Testis (tissue), 3 donors: ENCODE results near the gene S100A9. TPM values are rescaled to one million over a fixed set of nuclear protein-coding genes. Genes with fewer than 3 reads are reported as not detected.

Experiments
- DNase-seq: peaks from one replicate; pipeline ENCODE4 v3.0.0-alpha.2; 2019
- H3K27ac ChIP-seq, 2 donors: fragments of 200-600 bp; sonication (generic); one replicate each; pipeline ENCODE4 v1.5.1; 2019
- H3K27me3 ChIP-seq: fragments of 200-600 bp; sonication (generic); one replicate; pipeline ENCODE4 v1.5.1; 2019
- H3K36me3 ChIP-seq: fragments of 200-600 bp; sonication (generic); one replicate; pipeline ENCODE4 v1.5.1; 2017; ENCODE audit warnings: low read depth; ENCODE audit errors: missing control alignments
- H3K4me1 ChIP-seq: fragments of 200-600 bp; sonication (generic); one replicate; pipeline ENCODE4 v1.5.1; 2019
- H3K4me3 ChIP-seq, 2 donors: fragments of 200-600 bp; sonication (generic); one replicate each; pipeline ENCODE4 v1.5.1; 2017 to 2019
- H3K9me3 ChIP-seq: fragments of 200-600 bp; sonication (generic); one replicate; pipeline ENCODE4 v1.5.1; 2017
- CTCF ChIP-seq, 3 experiments: fragments of 450-650 bp in 2 of 3; fragments of 200-600 bp in 1 of 3; sonication (generic) in 1 of 3; IDR thresholded peaks; one replicate each; pipeline ENCODE4 v1.5.1; 2016 to 2019; ENCODE audit warnings: antibody characterized with exemption in 3 of 3, mild to moderate bottlenecking in 2 of 3, moderate library complexity in 1 of 3
- POLR2A ChIP-seq: fragments of 450-650 bp; IDR thresholded peaks from one replicate; pipeline ENCODE4 v1.6.1; 2017; ENCODE audit warnings: antibody characterized with exemption, mild to moderate bottlenecking, moderate library complexity
- WGBS, 2 donors: methylation state at CpG; one replicate each; pipeline ENCODE4 v1.1.5; 2018; 5-methylcytosine and 5-hydroxymethylcytosine counted together
- intact Hi-C: fragments of 100-400 bp; cut with DNase I; formaldehyde crosslinking; loops from one replicate; pipeline ENCODE4 v1.15.1; 2023; ENCODE audit warnings: low total_unique reads
- polyA plus RNA-seq: library from polyadenylated mRNA; stranded (reverse); fragments of 350-450 nt; fragmentation: Illumina TruSeq; extraction: RNeasy Lipid Tissue Mini Kit (QIAGEN cat#74804); gene quantifications from one replicate; pipeline ENCODE4 v1.2.3, GENCODE V29; 2014; ENCODE audit warnings: low read depth, low replicate concordance; ENCODE audit not compliant: insufficient read depth
- total RNA-seq, 2 donors: library from RNA; depleted of rRNA; stranded (reverse); fragments of >200 nt; gene quantifications; one replicate each; pipeline ENCODE4 v1.2.3, GENCODE V29; 2016

S100A9 gene
- total and polyA plus RNA-seq, 3 donors from 2014 or later, result 4.6 to 36.6 (median 10.7) TPM

GRCh38 chr1:153324912-153325311 is 32.7 kb upstream of the S100A9 start:
- no peaks in the 10 kb centered on the region for H3K9me3 ChIP-seq
- H3K27me3 ChIP-seq, result no peaks in the 10 kb centered on the region

GRCh38 chr1:153333902-153334301 is 23.8 kb upstream of the S100A9 start:
- H3K9me3 ChIP-seq, result no peaks in the 10 kb centered on the region
- no peak overlapping the region for H3K27ac ChIP-seq
- no peaks in the 10 kb centered on the region for H3K4me1 ChIP-seq
- no peaks in the 10 kb centered on the region for H3K27me3 ChIP-seq
- H3K36me3 ChIP-seq, result no peaks in the 10 kb centered on the region
- no peak for DNase-seq
- H3K4me3 ChIP-seq, result no peak overlapping the region
- intact Hi-C loops, result no loop called here
- no peak for TF ChIP-seq POLR2A
- no peak for TF ChIP-seq CTCF (IDR thresholded peaks at IDR 0.05)
- 88 to 96% methylated on average over 1 of the region's 1 CpG for WGBS, 2 donors

More at GRCh38 chr1:153324912-153325311, 32.7 kb upstream of the S100A9 start:
- intact Hi-C loops, result no loop called here
- no peaks in the 10 kb centered on the region for H3K36me3 ChIP-seq
- H3K4me1 ChIP-seq, result no peaks in the 10 kb centered on the region
- TF ChIP-seq CTCF (IDR thresholded peaks at IDR 0.05) (no peak), POLR2A (no peak)
- H3K27ac ChIP-seq, result no peak overlapping the region
- DNase-seq, result no peak
- no peak overlapping the region for H3K4me3 ChIP-seq

GRCh38 chr1:153336650-153337049 is 21.0 kb upstream of the S100A9 start:
- Histone ChIP-seq H3K27ac (no peak overlapping the region), H3K9me3 (no peaks in the 10 kb centered on the region), H3K4me3 (no peak overlapping the region), H3K27me3 (no peaks in the 10 kb centered on the region), H3K36me3 (no peaks in the 10 kb centered on the region), H3K4me1 (no peaks in the 10 kb centered on the region)
- intact Hi-C loops, result no loop called here
- no peak for TF ChIP-seq POLR2A
- TF ChIP-seq CTCF (IDR thresholded peaks at IDR 0.05), result no peak
- DNase-seq, result no peak

GRCh38 chr1:153337980-153338853 is 19.4 kb upstream of the S100A9 start:
- H3K36me3 ChIP-seq, result no peaks in the 10 kb centered on the region
- peaks cover under 1% of the 10 kb centered on the region for H3K4me1 ChIP-seq
- no peak overlapping the region for H3K27ac ChIP-seq
- no peaks in the 10 kb centered on the region for H3K27me3 ChIP-seq
- intact Hi-C loops, result no loop called here
- H3K9me3 ChIP-seq, result no peaks in the 10 kb centered on the region
- TF ChIP-seq POLR2A (no peak), CTCF (IDR thresholded peaks at IDR 0.05) (no peak)
- no peak for DNase-seq
- H3K4me3 ChIP-seq, result no peak overlapping the region
- 67 to 78% methylated on average over 8 of the region's 8 CpGs for WGBS, 2 donors

- intact Hi-C loops, result no loop called here
Observed at GRCh38 chr1:153339802-153340201, 17.9 kb upstream of the S100A9 start.

More at GRCh38 chr1:153339802-153340201, 17.9 kb upstream of the S100A9 start:
- Histone ChIP-seq H3K4me1 (peaks cover 10% of the 10 kb centered on the region), H3K9me3 (no peaks in the 10 kb centered on the region), H3K4me3 (no peak overlapping the region), H3K27me3 (no peaks in the 10 kb centered on the region), H3K36me3 (no peaks in the 10 kb centered on the region), H3K27ac (no peak overlapping the region)
- WGBS, 2 donors, result 85 to 88% methylated on average over 6 of the region's 6 CpGs
- no peak for TF ChIP-seq CTCF (IDR thresholded peaks at IDR 0.05)
- no peak for DNase-seq
